ENCODE data around the gene PNPLA2. TPM values are rescaled to one million over a fixed set of nuclear protein-coding genes. Genes with fewer than 3 reads are reported as not detected.

The PNPLA2 gene
- total RNA-seq, 2 experiments from 2014 or later, result 19.8 to 41.2 TPM

DNA sequence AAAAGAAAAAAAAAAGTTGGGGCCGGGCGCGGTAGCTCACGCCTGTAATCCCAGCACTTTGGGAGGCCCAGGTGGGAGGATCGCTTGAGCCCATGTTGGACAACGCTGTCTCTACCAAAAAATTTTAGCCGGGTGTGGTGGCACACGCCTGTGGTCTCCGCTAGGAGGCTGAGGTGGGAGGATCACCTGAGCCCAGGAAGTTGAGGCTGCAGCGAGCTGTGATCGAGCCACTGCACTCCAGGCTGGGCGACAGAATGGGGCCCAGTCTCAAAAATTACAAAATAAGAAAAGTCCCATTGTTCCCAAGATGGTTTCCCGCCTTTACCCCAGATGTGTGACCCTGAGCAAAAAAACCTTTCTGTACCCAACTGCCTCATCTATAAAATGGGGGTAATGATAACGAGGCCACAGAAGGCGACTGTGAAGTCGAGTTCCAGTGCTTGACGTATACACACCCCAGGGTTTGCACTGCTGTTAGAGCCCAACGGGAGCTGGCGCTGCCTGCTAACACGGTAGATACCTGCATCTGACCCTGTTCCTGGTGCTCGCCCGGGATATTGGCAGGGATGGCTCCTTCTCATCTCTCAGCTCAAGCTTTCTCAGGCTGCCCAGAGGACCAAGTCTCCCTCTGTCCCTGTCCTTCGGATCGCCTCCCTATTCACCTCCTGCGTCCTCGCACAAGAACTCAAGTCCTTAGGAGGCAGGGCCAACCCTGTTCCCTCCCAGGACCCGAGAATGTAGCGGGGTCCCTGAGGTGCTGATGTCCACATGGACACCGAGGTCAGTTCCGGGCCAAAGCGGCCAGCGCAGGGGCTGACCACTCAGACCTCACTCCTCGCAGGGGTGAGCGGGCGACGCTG lies 10.1 kb upstream of the PNPLA2 start:
- Histone ChIP-seq H3K4me1 (ENCODE audit: insufficient read depth, low read length, poor library complexity, severe bottlenecking) (peaks cover 61% of the 10 kb centered on the region), H3K9me3 (ENCODE audit: low read length) (no peaks in the 10 kb centered on the region), H3K79me2 (ENCODE audit: insufficient read depth, low read depth, low read length) (peaks cover 43% of the 10 kb centered on the region), H3K4me2 (ENCODE audit: low read length) (peak overlapping the region; percentile 71), H3K9me2 (ENCODE audit: insufficient read depth, low read length) (no peaks in the 10 kb centered on the region), H3K27ac (ENCODE audit: low read depth, low read length, poor library complexity, severe bottlenecking) (peak overlapping the region; percentile 84), H3K4me3 (ENCODE audit: low read depth, low read length, poor library complexity, severe bottlenecking) (peak overlapping the region; percentile 100), H4K20me1 (ENCODE audit: insufficient read depth, low read length) (peaks cover 17% of the 10 kb centered on the region; the same call in 1 of the 2 replicates), H3K36me3 (ENCODE audit: insufficient read depth, low read length) (peaks cover 37% of the 10 kb centered on the region), H2AFZ (ENCODE audit: low read length) (peak overlapping the region; percentile 5; the same call in 1 of the 2 replicates)
- BruUV-seq (replicated peaks), result TSS peak; percentile 80
- DNase-seq (ENCODE audit: low spot score), result peak; percentile 71
- intact Hi-C loops (cut with micrococcal nuclease; ENCODE audit: unreplicated experiment), result loop anchor here (2.0 to 5.0 kb wide), 2 partner anchors 34 to 231 kb away; partner anchors contain the start of genes PHRF1, POLR2L and TSPAN4
- ChIA-PET CTCF (ENCODE audit: unreplicated experiment) (no interaction called here), POLR2A (interaction anchor here (0.5 to 2.0 kb wide), 8 partner anchors 8 to 327 kb away, joined by 3 to 6 read pairs (median 4); no protein-coding TSS in a partner anchor)
- TF ChIP-seq, protein P1, sequence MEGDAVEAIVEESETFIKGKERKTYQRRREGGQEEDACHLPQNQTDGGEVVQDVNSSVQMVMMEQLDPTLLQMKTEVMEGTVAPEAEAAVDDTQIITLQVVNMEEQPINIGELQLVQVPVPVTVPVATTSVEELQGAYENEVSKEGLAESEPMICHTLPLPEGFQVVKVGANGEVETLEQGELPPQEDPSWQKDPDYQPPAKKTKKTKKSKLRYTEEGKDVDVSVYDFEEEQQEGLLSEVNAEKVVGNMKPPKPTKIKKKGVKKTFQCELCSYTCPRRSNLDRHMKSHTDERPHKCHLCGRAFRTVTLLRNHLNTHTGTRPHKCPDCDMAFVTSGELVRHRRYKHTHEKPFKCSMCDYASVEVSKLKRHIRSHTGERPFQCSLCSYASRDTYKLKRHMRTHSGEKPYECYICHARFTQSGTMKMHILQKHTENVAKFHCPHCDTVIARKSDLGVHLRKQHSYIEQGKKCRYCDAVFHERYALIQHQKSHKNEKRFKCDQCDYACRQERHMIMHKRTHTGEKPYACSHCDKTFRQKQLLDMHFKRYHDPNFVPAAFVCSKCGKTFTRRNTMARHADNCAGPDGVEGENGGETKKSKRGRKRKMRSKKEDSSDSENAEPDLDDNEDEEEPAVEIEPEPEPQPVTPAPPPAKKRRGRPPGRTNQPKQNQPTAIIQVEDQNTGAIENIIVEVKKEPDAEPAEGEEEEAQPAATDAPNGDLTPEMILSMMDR (conservative IDR thresholded peaks at IDR 0.05; ENCODE audit: low read length), result peak; percentile 57; the same call in 1 of the 2 replicates
- TF ChIP-seq EZH2phosphoT487 (IDR thresholded peaks at IDR 0.05; ENCODE audit: borderline replicate concordance, low read depth, low read length), result no peak

- POLR2A ChIA-PET, result interaction anchor here (0.6 to 2.0 kb wide), 7 partner anchors 8 to 87 kb away, joined by 3 to 6 read pairs (median 4); no protein-coding TSS in a partner anchor
- H3K9me2 ChIP-seq (ENCODE audit: insufficient read depth, low read length), result no peaks in the 10 kb centered on the region
- peaks cover 17% of the 10 kb centered on the region; the same call in 1 of the 2 replicates for H4K20me1 ChIP-seq (ENCODE audit: insufficient read depth, low read length)
- H3K9me3 ChIP-seq (ENCODE audit: low read length), result no peaks in the 10 kb centered on the region
- peak within 1 kb of the TSS; percentile 78 for H2AFZ ChIP-seq (ENCODE audit: low read length)
- DNase-seq (ENCODE audit: low spot score), result peak; percentile 99
- intact Hi-C loops (cut with micrococcal nuclease; ENCODE audit: unreplicated experiment), result loop anchor here (2.0 to 5.0 kb wide), 2 partner anchors 33 to 232 kb away; partner anchors contain the start of genes PHRF1, POLR2L and TSPAN4
- TF ChIP-seq, protein P1 (conservative IDR thresholded peaks at IDR 0.05; ENCODE audit: low read length), result no peak
- no peak for TF ChIP-seq EZH2phosphoT487 (IDR thresholded peaks at IDR 0.05; ENCODE audit: borderline replicate concordance, low read depth, low read length)
- peaks cover 43% of the 10 kb centered on the region for H3K79me2 ChIP-seq (ENCODE audit: insufficient read depth, low read depth, low read length)
- peaks cover 56% of the 10 kb centered on the region for H3K4me1 ChIP-seq (ENCODE audit: insufficient read depth, low read length, poor library complexity, severe bottlenecking)
- BruUV-seq (replicated peaks), result no TSS peak
- peaks cover 43% of the 10 kb centered on the region for H3K36me3 ChIP-seq (ENCODE audit: insufficient read depth, low read length)
- H3K4me2 ChIP-seq (ENCODE audit: low read length), result peak within 1 kb of the TSS; percentile 71
- H3K27ac ChIP-seq (ENCODE audit: low read depth, low read length, poor library complexity, severe bottlenecking), result peak within 1 kb of the TSS; percentile 84
- peak within 1 kb of the TSS; percentile 100 for H3K4me3 ChIP-seq (ENCODE audit: low read depth, low read length, poor library complexity, severe bottlenecking)
- CTCF ChIA-PET (ENCODE audit: unreplicated experiment), result no interaction called here
Measured at GRCh38 chr11:809287-810039, 9.3 kb upstream of the PNPLA2 start, which contains the start of gene RPLP2. Gene RPLP2, plus strand, starts transcription at chr11:809967. Its CDS starts 268 bp downstream, at chr11:810235.
